ENCODE measurements around the gene AVEN.

Gene AVEN

GRCh38 chr15:33946152-33946551, 92.9 kb downstream of the AVEN start:
- Mint-ChIP-seq H3K27ac (no peak overlapping the region), H3K27me3 (no peaks in the 10 kb centered on the region), H3K4me1 (no peaks in the 10 kb centered on the region), H3K9me3 (no peaks in the 10 kb centered on the region), H3K36me3 (no peaks in the 10 kb centered on the region), H3K4me3 (no peak overlapping the region)
- DNase-seq: no peak
- CTCF ChIA-PET: no interaction called here

GRCh38 chr15:33941279-33942063, 97.5 kb downstream of the AVEN start:
- Mint-ChIP-seq H3K27me3 (no peaks in the 10 kb centered on the region), H3K27ac (no peak overlapping the region), H3K4me3 (no peak overlapping the region), H3K9me3 (no peaks in the 10 kb centered on the region), H3K36me3 (no peaks in the 10 kb centered on the region), H3K4me1 (no peaks in the 10 kb centered on the region)
- DNase-seq: no peak
- CTCF ChIA-PET: no interaction called here

- Mint-ChIP-seq H3K27me3 (no peaks in the 10 kb centered on the region), H3K4me3 (no peak overlapping the region), H3K36me3 (no peaks in the 10 kb centered on the region), H3K27ac (no peak overlapping the region), H3K4me1 (no peaks in the 10 kb centered on the region), H3K9me3 (no peaks in the 10 kb centered on the region)
- no peak for DNase-seq
- CTCF ChIA-PET: no interaction called here
Observed at GRCh38 chr15:33934921-33935320, 104.1 kb downstream of the AVEN start.

GRCh38 chr15:33934396-33934795, 104.6 kb downstream of the AVEN start:
- no peaks in the 10 kb centered on the region for H3K36me3 Mint-ChIP-seq
- CTCF ChIA-PET: no interaction called here
- no peak overlapping the region for H3K27ac Mint-ChIP-seq
- no peaks in the 10 kb centered on the region for H3K9me3 Mint-ChIP-seq
- no peak for DNase-seq
- H3K4me1 Mint-ChIP-seq: no peaks in the 10 kb centered on the region
- no peak overlapping the region for H3K4me3 Mint-ChIP-seq
- no peaks in the 10 kb centered on the region for H3K27me3 Mint-ChIP-seq

GRCh38 chr15:33932734-33933133, 106.3 kb downstream of the AVEN start:
- H3K4me1 Mint-ChIP-seq: no peaks in the 10 kb centered on the region
- H3K4me3 Mint-ChIP-seq: no peak overlapping the region
- H3K27ac Mint-ChIP-seq: no peak overlapping the region
- H3K36me3 Mint-ChIP-seq: no peaks in the 10 kb centered on the region
- CTCF ChIA-PET: no interaction called here
- no peaks in the 10 kb centered on the region for H3K9me3 Mint-ChIP-seq
- H3K27me3 Mint-ChIP-seq: no peaks in the 10 kb centered on the region
- no peak for DNase-seq

- Mint-ChIP-seq H3K27me3 (no peaks in the 10 kb centered on the region), H3K4me1 (no peaks in the 10 kb centered on the region), H3K4me3 (no peak overlapping the region), H3K27ac (no peak overlapping the region), H3K36me3 (no peaks in the 10 kb centered on the region), H3K9me3 (no peaks in the 10 kb centered on the region)
- CTCF ChIA-PET: no interaction called here
- DNase-seq: no peak
Observed at GRCh38 chr15:33926260-33926659, 112.7 kb downstream of the AVEN start.

GRCh38 chr15:33923446-33923845, 115.6 kb downstream of the AVEN start:
- H3K4me3 Mint-ChIP-seq: no peak overlapping the region
- CTCF ChIA-PET: no interaction called here
- H3K27ac Mint-ChIP-seq: no peak overlapping the region
- H3K4me1 Mint-ChIP-seq: no peaks in the 10 kb centered on the region
- no peaks in the 10 kb centered on the region for H3K36me3 Mint-ChIP-seq
- no peaks in the 10 kb centered on the region for H3K9me3 Mint-ChIP-seq
- no peak for DNase-seq
- no peaks in the 10 kb centered on the region for H3K27me3 Mint-ChIP-seq

GRCh38 chr15:33915571-33916407, 123.2 kb downstream of the AVEN start:
- H3K36me3 Mint-ChIP-seq: no peaks in the 10 kb centered on the region
- DNase-seq: no peak
- no peak overlapping the region for H3K4me3 Mint-ChIP-seq
- H3K27me3 Mint-ChIP-seq: no peaks in the 10 kb centered on the region
- no peak overlapping the region for H3K27ac Mint-ChIP-seq
- no peaks in the 10 kb centered on the region for H3K9me3 Mint-ChIP-seq
- no peaks in the 10 kb centered on the region for H3K4me1 Mint-ChIP-seq
- CTCF ChIA-PET: no interaction called here

GRCh38 chr15:33913459-33913858, 125.5 kb downstream of the AVEN start:
- H3K36me3 Mint-ChIP-seq: no peaks in the 10 kb centered on the region
- H3K27ac Mint-ChIP-seq: no peak overlapping the region
- H3K4me3 Mint-ChIP-seq: no peak overlapping the region
- no peaks in the 10 kb centered on the region for H3K27me3 Mint-ChIP-seq
- H3K9me3 Mint-ChIP-seq: no peaks in the 10 kb centered on the region
- no peak for DNase-seq
- CTCF ChIA-PET: no interaction called here
- H3K4me1 Mint-ChIP-seq: no peaks in the 10 kb centered on the region

- no peaks in the 10 kb centered on the region for H3K4me1 Mint-ChIP-seq
- no peaks in the 10 kb centered on the region for H3K27me3 Mint-ChIP-seq
- H3K27ac Mint-ChIP-seq: no peak overlapping the region
- no peak for DNase-seq
- no peaks in the 10 kb centered on the region for H3K36me3 Mint-ChIP-seq
- no peaks in the 10 kb centered on the region for H3K9me3 Mint-ChIP-seq
- CTCF ChIA-PET: no interaction called here
- no peak overlapping the region for H3K4me3 Mint-ChIP-seq
Observed at GRCh38 chr15:33912326-33912725, 126.7 kb downstream of the AVEN start.

- CTCF ChIA-PET: no interaction called here
- no peaks in the 10 kb centered on the region for H3K36me3 Mint-ChIP-seq
- H3K27me3 Mint-ChIP-seq: no peaks in the 10 kb centered on the region
- no peaks in the 10 kb centered on the region for H3K9me3 Mint-ChIP-seq
- H3K4me3 Mint-ChIP-seq: no peak overlapping the region
- no peak for DNase-seq
- no peaks in the 10 kb centered on the region for H3K4me1 Mint-ChIP-seq
- H3K27ac Mint-ChIP-seq: no peak overlapping the region
Observed at GRCh38 chr15:33910741-33911140, 128.3 kb downstream of the AVEN start.

GRCh38 chr15:33908406-33908805, 130.6 kb downstream of the AVEN start:
- H3K27ac Mint-ChIP-seq: no peak overlapping the region
- no peaks in the 10 kb centered on the region for H3K4me1 Mint-ChIP-seq
- H3K4me3 Mint-ChIP-seq: no peak overlapping the region
- H3K27me3 Mint-ChIP-seq: no peaks in the 10 kb centered on the region
- H3K9me3 Mint-ChIP-seq: no peaks in the 10 kb centered on the region
- H3K36me3 Mint-ChIP-seq: no peaks in the 10 kb centered on the region
- DNase-seq: no peak
- CTCF ChIA-PET: no interaction called here

- H3K27ac Mint-ChIP-seq: no peak overlapping the region
- no peak overlapping the region for H3K4me3 Mint-ChIP-seq
- CTCF ChIA-PET: no interaction called here
- H3K9me3 Mint-ChIP-seq: no peaks in the 10 kb centered on the region
- no peaks in the 10 kb centered on the region for H3K27me3 Mint-ChIP-seq
- DNase-seq: no peak
- no peaks in the 10 kb centered on the region for H3K4me1 Mint-ChIP-seq
- H3K36me3 Mint-ChIP-seq: no peaks in the 10 kb centered on the region
Observed at GRCh38 chr15:33907326-33907725, 131.7 kb downstream of the AVEN start.

GRCh38 chr15:33903661-33904060, 135.3 kb downstream of the AVEN start:
- no peak for DNase-seq
- CTCF ChIA-PET: no interaction called here
- no peaks in the 10 kb centered on the region for H3K9me3 Mint-ChIP-seq
- H3K27me3 Mint-ChIP-seq: no peaks in the 10 kb centered on the region
- no peak overlapping the region for H3K4me3 Mint-ChIP-seq
- no peaks in the 10 kb centered on the region for H3K36me3 Mint-ChIP-seq
- no peaks in the 10 kb centered on the region for H3K4me1 Mint-ChIP-seq
- H3K27ac Mint-ChIP-seq: no peak overlapping the region

GRCh38 chr15:33902043-33902442, 137.0 kb downstream of the AVEN start:
- Mint-ChIP-seq H3K9me3 (no peaks in the 10 kb centered on the region), H3K27me3 (no peaks in the 10 kb centered on the region), H3K27ac (no peak overlapping the region), H3K4me1 (no peaks in the 10 kb centered on the region), H3K4me3 (no peak overlapping the region), H3K36me3 (no peaks in the 10 kb centered on the region)
- DNase-seq: no peak
- CTCF ChIA-PET: no interaction called here
